GM06990 (cell line): ENCODE data around the gene ETNK1.

Experiments used
- DNase-seq: peaks from one replicate; pipeline ENCODE4 v3.0.0-alpha.2; 2011; ENCODE audit not compliant: insufficient read length; ENCODE audit errors: extremely low read depth
- H3K27me3 ChIP-seq: replicated peaks from 2 replicates; pipeline ENCODE4 v1.6.0; 2011; ENCODE audit warnings: low read length; ENCODE audit not compliant: control insufficient read depth, insufficient read depth
- H3K36me3 ChIP-seq: 2 replicates; pipeline ENCODE4 v1.5.1; 2011; ENCODE audit warnings: low read length; ENCODE audit not compliant: control insufficient read depth, insufficient read depth
- H3K4me3 ChIP-seq: replicated peaks from 2 replicates; pipeline ENCODE4 v1.5.1; 2011; ENCODE audit warnings: low read depth, mild to moderate bottlenecking, control low read depth, low read length
- TF ChIP-seq, protein P1 (sequence below): IDR thresholded peaks from 2 replicates; pipeline ENCODE4 v1.5.1; 2011; ENCODE audit warnings: low read length, control low read depth, mild to moderate bottlenecking, inconsistent platforms; ENCODE audit not compliant: insufficient read depth, poor library complexity, severe bottlenecking

Gene ETNK1, protein sequence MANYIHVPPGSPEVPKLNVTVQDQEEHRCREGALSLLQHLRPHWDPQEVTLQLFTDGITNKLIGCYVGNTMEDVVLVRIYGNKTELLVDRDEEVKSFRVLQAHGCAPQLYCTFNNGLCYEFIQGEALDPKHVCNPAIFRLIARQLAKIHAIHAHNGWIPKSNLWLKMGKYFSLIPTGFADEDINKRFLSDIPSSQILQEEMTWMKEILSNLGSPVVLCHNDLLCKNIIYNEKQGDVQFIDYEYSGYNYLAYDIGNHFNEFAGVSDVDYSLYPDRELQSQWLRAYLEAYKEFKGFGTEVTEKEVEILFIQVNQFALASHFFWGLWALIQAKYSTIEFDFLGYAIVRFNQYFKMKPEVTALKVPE

DNA sequence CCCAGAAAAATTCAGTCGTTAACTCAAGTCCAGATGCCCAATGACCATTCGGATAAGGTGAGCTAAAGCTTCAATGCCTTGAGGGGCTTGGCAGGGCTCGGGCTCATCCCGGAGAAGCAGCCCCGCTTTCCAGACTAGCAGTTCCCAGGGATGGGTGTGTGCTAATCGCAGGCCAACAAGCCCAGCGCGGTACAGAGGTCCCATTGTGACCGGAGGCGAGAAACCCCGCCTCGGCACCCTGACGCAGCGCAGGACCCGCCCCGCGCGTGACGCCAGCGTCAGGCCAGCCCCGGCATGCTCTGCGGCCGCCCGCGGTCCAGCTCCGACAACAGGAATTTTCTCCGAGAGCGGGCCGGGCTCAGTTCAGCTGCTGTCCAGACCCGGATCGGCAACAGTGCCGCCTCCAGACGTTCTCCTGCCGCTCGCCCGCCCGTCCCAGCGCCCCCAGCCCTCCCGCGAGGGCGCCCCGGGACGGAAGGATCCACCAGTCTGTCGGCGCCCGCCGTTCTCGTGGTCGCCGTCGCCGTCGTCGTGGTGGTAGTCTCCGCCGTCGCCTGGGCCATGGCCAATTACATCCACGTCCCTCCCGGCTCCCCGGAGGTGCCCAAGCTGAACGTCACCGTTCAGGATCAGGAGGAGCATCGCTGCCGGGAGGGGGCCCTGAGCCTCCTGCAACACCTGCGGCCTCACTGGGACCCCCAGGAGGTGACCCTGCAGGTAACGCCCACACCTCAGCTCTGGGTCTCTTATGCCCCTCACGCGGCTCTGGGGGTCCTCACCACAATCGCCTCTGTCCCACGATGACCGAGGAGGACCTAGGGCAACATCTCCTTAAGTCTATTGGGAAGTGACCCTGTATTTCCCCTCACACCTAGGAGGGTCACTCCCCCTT is at the start of gene ETNK1:
Gene ETNK1, plus strand, starts transcription at position 302 of the 892 bp plus-strand sequence. Its CDS starts 260 bp downstream, at position 562.
- peak within 1 kb of the TSS; percentile 83 for H3K4me3 ChIP-seq
- TF ChIP-seq, protein P1, sequence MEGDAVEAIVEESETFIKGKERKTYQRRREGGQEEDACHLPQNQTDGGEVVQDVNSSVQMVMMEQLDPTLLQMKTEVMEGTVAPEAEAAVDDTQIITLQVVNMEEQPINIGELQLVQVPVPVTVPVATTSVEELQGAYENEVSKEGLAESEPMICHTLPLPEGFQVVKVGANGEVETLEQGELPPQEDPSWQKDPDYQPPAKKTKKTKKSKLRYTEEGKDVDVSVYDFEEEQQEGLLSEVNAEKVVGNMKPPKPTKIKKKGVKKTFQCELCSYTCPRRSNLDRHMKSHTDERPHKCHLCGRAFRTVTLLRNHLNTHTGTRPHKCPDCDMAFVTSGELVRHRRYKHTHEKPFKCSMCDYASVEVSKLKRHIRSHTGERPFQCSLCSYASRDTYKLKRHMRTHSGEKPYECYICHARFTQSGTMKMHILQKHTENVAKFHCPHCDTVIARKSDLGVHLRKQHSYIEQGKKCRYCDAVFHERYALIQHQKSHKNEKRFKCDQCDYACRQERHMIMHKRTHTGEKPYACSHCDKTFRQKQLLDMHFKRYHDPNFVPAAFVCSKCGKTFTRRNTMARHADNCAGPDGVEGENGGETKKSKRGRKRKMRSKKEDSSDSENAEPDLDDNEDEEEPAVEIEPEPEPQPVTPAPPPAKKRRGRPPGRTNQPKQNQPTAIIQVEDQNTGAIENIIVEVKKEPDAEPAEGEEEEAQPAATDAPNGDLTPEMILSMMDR, result no peak

DNA sequence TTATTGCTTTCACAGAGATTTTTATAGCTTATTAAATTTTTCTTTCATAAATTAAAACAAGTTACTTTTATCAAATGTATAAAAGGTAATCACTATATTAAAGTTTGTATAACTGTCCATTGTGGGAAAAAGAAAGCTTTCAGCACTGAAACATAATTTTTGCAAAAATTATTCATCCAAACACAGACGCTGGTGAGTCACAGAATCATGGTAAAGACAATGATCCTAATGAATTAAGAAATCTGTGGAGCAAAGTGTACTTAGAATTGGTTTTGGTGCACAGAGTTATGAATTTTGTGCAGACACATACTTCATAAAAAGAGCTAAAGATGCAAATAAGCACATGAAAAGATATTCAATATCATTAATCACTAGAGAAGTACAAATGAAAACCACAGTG is 48.9 kb upstream of the ETNK1 start:
- Histone ChIP-seq H3K27me3 (no peaks in the 10 kb centered on the region), H3K4me3 (no peak overlapping the region), H3K36me3 (no peaks in the 10 kb centered on the region)
- no peak for DNase-seq
- TF ChIP-seq, protein P1, result no peak

More for the DNA sequence above, at the start of gene ETNK1:
- Histone ChIP-seq H3K27me3 (no peaks in the 10 kb centered on the region), H3K36me3 (no peaks in the 10 kb centered on the region)
- peak; percentile 89 for DNase-seq

DNA sequence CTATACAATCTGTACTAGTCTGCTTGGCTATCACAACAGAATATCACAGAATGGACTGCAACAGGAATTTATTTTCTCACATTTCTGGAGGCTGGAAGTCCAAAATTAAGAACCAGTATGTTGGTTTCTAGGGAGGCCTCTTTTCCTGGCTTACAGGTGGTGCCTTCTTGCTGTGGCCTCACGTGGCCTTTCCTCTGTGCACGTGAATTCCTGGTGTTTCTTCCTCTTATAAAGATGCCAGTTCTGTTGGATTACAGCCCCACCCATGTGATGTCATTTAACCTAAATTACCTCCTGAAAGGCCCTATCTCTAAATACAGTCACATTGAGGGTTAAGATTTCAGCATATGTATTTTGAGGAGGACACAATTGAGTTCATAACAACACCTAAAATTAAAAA is 48.5 kb upstream of the ETNK1 start:
- no peaks in the 10 kb centered on the region for H3K36me3 ChIP-seq
- TF ChIP-seq, protein P1, result no peak
- H3K27me3 ChIP-seq, result no peaks in the 10 kb centered on the region
- no peak for DNase-seq
- H3K4me3 ChIP-seq, result no peak overlapping the region

DNA sequence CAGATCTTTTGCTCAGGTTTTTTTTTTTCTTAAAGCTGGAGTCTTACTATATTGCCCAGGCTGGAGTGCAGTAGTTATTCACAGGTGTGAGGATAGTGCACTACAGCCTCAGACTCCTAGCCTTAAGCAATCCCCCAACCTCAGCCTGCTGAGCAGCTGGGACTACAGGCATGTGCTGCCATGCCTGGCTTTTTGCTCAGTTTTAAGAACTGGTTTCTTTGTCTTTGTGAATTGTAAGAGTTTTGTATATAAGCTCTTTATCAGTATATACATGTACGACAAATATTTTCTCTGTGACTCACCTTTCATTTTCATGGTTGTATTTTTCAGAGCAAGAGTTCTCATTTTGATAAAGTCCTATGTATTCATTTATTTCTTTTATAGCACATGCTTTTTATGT is 47.3 kb upstream of the ETNK1 start:
- Histone ChIP-seq H3K27me3 (no peaks in the 10 kb centered on the region), H3K4me3 (no peak overlapping the region), H3K36me3 (no peaks in the 10 kb centered on the region)
- TF ChIP-seq, protein P1, result no peak
- no peak for DNase-seq

DNA sequence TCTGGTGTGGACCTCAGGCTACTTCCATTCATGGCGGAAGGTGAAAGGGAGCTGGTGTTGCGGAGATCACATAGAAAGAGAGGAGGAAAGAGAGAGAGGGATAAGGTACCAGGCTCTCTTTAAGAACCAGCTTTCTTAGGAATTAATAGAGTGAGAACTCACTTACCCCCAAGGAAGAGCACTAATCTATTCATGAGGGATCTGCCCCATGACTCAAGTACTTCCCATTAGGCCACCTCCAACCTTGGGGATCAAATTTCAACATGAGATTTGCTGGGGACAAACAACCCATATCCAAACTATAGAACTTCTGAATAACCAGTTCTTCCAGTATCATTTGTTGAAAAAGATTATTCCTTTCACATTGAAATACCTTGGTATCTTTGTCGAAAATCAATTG is 46.6 kb upstream of the ETNK1 start:
- DNase-seq, result no peak
- no peaks in the 10 kb centered on the region for H3K36me3 ChIP-seq
- H3K4me3 ChIP-seq, result no peak overlapping the region
- TF ChIP-seq, protein P1, result no peak
- H3K27me3 ChIP-seq, result no peaks in the 10 kb centered on the region
